Heart left ventricle (tissue), 13 donors: Measurements from ENCODE around the gene VIT.

Experiments
- POLR2A ChIP-seq, 2 donors: fragments of 450-650 bp; IDR thresholded peaks; one replicate each; pipeline ENCODE4 v1.6.1; 2017; ENCODE audit warnings: antibody characterized with exemption in 2 of 2, mild to moderate bottlenecking in 2 of 2, moderate library complexity in 2 of 2
- TF ChIP-seq, protein P1 (sequence below), 12 donors: fragments of 200-600 bp; sonication (generic) in 4 of 12; IDR thresholded peaks; one replicate each; pipeline versions ENCODE4 v1.5.0 to v1.8.0; 2018 to 2022; ENCODE audit warnings: antibody characterized with exemption in 12 of 12, mild to moderate bottlenecking in 5 of 12
- donor health status: ischemic (EF 13 %, LVEDD 7.1; RV severe dilation, severe dysfunction).
- donor health status: DM: no; HTN: yes; CAD: no.
- donor health status: DM: no; HTN: no; CAD: no.
- donor health status: ischemic (EF 25% LVEDD 6.9; RV normal size, moderate dysfunction).
- donor health status: ischemic (EF 25% LVEDD 5.7; RV mildly dilated, moderate dysfunction).
- donor health status: ischemic (EF 35%, LVEDD 5.7; RV mildly dilated, moderate dysfunction).
- donor health status: nonischemic (EF 11% LVEDD 7.7; RV severe dilation, severe dysfunction).
- donor health status: DM: yes; HTN: yes; CAD: no.
- donor health status: PGD.
- donor health status: ischemic (EF 29% LVEDD 5.4; RV normal size, mild dysfunction).
- donor health status: nonischemic (EF 23%, LVEDD 6.1; RV moderate dilation, normal function).

DNA sequence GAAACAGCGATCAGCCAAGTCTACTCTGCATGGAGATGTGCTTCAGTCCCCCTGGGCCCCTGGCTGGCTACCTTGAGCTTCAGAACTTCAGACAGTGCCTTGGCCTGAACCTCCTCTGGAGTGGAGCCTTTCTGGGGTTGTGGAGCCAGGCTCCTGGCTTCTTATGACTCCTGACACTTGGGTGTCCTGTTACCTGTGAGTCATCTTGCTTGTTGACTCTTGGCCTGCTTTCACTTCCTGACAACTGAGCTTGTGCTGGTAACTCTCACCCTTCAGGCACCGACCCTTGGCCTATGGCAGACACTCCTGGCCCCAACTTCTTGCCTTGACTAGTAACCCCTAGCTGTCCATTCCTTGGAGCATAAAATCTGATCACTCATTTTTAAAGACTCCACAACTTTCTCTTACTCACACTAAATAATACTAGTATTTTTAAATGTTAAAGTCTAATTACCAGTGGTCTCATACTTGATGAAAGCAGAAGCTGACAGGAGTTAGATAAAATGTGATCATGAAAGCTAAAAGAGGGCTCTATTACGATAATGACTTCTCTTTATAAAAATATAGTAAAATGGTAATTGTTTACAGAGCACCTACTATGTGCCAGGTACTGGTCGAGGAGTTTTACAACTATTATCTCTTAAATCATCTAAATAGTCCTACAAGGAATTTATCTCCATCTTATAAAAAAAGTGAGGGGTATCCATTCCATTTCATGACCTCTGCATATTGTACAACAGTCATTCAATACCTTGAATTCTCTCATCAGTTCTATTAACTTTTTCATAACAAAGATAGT, 46.3 kb upstream of the VIT start:
- TF ChIP-seq, protein P1, sequence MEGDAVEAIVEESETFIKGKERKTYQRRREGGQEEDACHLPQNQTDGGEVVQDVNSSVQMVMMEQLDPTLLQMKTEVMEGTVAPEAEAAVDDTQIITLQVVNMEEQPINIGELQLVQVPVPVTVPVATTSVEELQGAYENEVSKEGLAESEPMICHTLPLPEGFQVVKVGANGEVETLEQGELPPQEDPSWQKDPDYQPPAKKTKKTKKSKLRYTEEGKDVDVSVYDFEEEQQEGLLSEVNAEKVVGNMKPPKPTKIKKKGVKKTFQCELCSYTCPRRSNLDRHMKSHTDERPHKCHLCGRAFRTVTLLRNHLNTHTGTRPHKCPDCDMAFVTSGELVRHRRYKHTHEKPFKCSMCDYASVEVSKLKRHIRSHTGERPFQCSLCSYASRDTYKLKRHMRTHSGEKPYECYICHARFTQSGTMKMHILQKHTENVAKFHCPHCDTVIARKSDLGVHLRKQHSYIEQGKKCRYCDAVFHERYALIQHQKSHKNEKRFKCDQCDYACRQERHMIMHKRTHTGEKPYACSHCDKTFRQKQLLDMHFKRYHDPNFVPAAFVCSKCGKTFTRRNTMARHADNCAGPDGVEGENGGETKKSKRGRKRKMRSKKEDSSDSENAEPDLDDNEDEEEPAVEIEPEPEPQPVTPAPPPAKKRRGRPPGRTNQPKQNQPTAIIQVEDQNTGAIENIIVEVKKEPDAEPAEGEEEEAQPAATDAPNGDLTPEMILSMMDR (IDR thresholded peaks at IDR 0.05): no peak
- TF ChIP-seq POLR2A (IDR thresholded peaks at IDR 0.05): no peak
